SK-N-MC (cell line): ENCODE measurements around the gene DNER.

Experiments
- EZH2 ChIP-seq: fragments of 200-600 bp; sonication (generic); IDR thresholded peaks from one replicate; pipeline ENCODE4 v1.6.1; 2017; ENCODE audit warnings: antibody characterized with exemption
- FOXP2 ChIP-seq: optimal IDR thresholded peaks from 2 replicates; pipeline ENCODE3; 2011; ENCODE audit warnings: mild to moderate bottlenecking, moderate library complexity; ENCODE audit not compliant: insufficient read depth; ENCODE audit errors: extremely low read length, control extremely low read depth
- POLR2AphosphoS5 ChIP-seq: IDR thresholded peaks from 2 replicates; pipeline ENCODE4 v1.6.1; 2012; ENCODE audit warnings: mild to moderate bottlenecking, low read depth, low read length, borderline replicate concordance

- TF ChIP-seq POLR2AphosphoS5 (no peak), EZH2 (no peak), FOXP2 (no peak)
These were observed 307.2 kb downstream of the DNER start for GRCh38 chr2:229407170-229407569.
